Right forelimb (tissue), 1 donor: ENCODE data around the gene MPO.

Source experiments
- DNase-seq: peaks from one replicate; pipeline ENCODE4 v3.0.0-alpha.2; 2018

The MPO gene

GRCh38 chr17:58229384-58229783 lies 51.4 kb downstream of the MPO start:
- no peak for DNase-seq

GRCh38 chr17:58228679-58229078 lies 52.1 kb downstream of the MPO start:
- no peak for DNase-seq

- no peak for DNase-seq
These were observed 53.0 kb downstream of the MPO start for GRCh38 chr17:58227733-58228132.

GRCh38 chr17:58224315-58224714 lies 56.4 kb downstream of the MPO start:
- no peak for DNase-seq
